ENCODE data around the gene TYW3.
"Not testable (repeated sequence)": the region's sequence is repeated elsewhere in the genome, so short reads cannot be mapped to it uniquely, and the experiment has no call there.

The TYW3 gene

DNA sequence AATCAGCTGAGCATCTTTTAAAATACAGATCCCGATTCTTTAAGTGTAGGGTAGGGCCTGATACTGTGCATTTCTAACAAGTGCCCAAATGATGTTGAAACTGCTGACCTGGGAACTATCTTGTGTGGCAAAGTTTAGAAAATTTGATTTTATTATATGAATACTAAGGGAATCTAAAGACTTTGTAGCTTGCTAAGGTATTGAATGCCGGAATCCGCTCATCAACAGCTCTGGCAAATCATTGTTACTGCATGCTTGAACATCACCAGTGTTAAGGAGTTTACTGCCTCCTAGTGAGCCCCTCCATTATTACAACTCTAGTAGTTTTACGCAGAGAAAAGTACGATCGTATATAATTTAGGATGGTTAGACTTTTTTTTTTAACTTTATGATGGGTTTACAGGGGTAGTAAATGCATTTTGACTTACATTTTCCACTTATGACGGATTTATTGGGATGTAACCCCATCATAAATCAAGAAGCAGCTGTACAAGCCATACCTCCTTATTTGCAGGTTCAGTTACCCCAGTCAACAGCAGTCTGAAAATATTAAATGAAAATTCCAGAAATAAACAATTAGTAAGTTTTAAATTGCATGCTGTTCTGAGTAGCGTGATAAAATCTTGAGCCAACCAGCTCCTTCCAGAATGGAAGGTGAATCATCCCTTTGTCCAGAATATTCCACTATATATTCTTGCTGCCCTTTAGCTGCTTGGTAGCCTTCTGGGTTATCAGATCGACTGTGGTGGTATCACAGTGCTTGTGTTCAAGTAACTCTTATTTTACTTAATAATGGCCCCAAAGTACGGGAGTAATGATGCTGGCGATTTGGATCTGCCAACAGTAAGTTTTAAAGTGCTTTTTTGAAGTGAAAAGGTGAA lies 892 bp downstream of the TYW3 start:
- peak overlapping the region; percentile 74 for H3K9ac ChIP-seq (ENCODE audit: low read length)
- peaks cover 10% of the 10 kb centered on the region for H3K36me3 ChIP-seq (ENCODE audit: control insufficient read depth, insufficient read depth, low read length)
- H3K4me1 ChIP-seq (ENCODE audit: control insufficient read depth, insufficient read depth, low read length): peaks cover 27% of the 10 kb centered on the region
- H3K27ac ChIP-seq (ENCODE audit: low read depth, low read length): peak overlapping the region; percentile 93
- H3K27me3 ChIP-seq (ENCODE audit: control insufficient read depth, insufficient read depth, low read length): no peaks in the 10 kb centered on the region
- H3K4me3 ChIP-seq (ENCODE audit: low read length): peak overlapping the region; percentile 98

DNA sequence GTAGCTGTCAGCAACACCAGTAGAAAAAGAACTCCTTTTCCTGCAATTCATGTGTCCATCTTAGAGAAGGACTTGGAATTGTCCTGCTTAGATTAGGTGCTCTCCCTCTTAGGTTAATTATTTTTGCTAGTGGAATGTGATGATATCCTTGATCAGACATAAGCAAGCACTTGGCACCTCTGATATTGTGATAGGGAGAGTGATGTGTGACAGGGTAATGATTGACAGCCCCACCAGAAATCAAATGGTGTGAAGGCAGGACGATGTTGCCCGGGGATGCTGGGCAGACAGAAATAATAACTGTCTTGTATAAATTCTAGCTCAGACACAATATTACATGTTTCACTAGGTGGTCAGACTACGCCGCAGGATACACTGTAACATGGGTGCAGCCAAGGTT lies 4.4 kb downstream of the TYW3 start:
- peaks cover 10% of the 10 kb centered on the region for H3K36me3 ChIP-seq (ENCODE audit: control insufficient read depth, insufficient read depth, low read length)
- no peak overlapping the region for H3K4me3 ChIP-seq (ENCODE audit: low read length)
- no peaks in the 10 kb centered on the region for H3K27me3 ChIP-seq (ENCODE audit: control insufficient read depth, insufficient read depth, low read length)
- no peak overlapping the region for H3K27ac ChIP-seq (ENCODE audit: low read depth, low read length)
- H3K9ac ChIP-seq (ENCODE audit: low read length): no peak overlapping the region
- H3K4me1 ChIP-seq (ENCODE audit: control insufficient read depth, insufficient read depth, low read length): peaks cover 11% of the 10 kb centered on the region

DNA sequence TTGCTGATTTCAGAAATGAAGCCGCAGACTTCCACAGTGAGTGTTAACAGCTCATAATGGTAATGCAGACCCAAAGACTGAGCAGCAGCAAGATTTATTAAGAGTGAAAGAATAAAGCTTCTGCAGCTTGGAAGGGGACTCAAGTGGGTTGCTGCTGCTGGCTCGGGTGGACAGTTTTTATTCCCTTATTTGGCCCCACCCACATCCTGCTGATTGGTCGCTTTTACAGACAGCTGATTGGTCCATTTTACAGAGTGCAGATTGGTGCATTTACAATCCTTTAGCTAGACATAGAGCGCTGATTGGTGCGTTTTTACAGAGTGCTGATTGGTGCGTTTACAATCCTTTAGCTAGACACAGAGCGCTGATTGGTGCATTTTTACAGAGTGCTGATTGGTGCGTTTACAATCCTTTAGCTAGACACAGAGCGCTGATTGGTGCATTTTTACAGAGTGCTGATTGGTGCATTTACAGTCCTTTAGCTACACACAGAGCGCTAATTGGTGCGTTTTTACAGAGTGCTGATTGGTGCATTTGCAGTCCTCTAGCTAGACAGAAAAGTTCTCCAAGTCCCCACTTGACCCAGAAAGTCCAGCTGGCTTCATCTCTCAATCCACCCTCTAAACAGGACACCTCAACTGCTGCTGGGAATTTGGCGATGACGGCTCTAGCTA lies 7.5 kb downstream of the TYW3 start:
- H3K27ac ChIP-seq (ENCODE audit: low read depth, low read length): not testable (repeated sequence)

DNA sequence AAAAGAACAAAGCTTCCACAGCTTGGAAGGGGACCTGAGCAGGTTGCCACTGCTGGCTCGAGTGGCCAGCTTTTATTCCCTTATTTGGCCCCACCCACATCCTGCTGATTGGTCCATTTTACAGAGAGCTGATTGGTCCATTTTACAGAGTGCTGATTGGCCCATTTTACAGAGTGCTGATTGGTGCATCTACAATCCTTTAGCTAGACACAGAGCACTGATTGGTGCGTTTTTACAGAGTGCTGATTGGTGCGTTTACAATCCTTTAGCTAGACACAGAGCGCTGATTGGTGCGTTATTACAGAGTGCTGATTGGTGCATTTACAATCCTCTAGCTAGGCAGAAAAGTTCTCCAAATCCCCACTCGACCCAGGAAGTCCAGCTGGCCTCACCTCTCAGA lies 12.3 kb downstream of the TYW3 start:
- H3K27ac ChIP-seq (ENCODE audit: low read depth, low read length); H3K27me3 ChIP-seq (ENCODE audit: control insufficient read depth, insufficient read depth, low read length); H3K4me3 ChIP-seq (ENCODE audit: low read length); H3K36me3 ChIP-seq (ENCODE audit: control insufficient read depth, insufficient read depth, low read length); H3K9ac ChIP-seq (ENCODE audit: low read length); H3K4me1 ChIP-seq (ENCODE audit: control insufficient read depth, insufficient read depth, low read length): not testable (repeated sequence)

More for the DNA sequence above, 7.5 kb downstream of the TYW3 start:
- H3K27me3 ChIP-seq (ENCODE audit: control insufficient read depth, insufficient read depth, low read length); H3K9ac ChIP-seq (ENCODE audit: low read length); H3K4me1 ChIP-seq (ENCODE audit: control insufficient read depth, insufficient read depth, low read length); H3K36me3 ChIP-seq (ENCODE audit: control insufficient read depth, insufficient read depth, low read length); H3K4me3 ChIP-seq (ENCODE audit: low read length): not testable (repeated sequence)

- no peaks in the 10 kb centered on the region for H3K27me3 ChIP-seq (ENCODE audit: control insufficient read depth, insufficient read depth, low read length)
- H3K9ac ChIP-seq (ENCODE audit: low read length): no peak overlapping the region
- H3K27ac ChIP-seq (ENCODE audit: low read depth, low read length): no peak overlapping the region
- H3K4me1 ChIP-seq (ENCODE audit: control insufficient read depth, insufficient read depth, low read length): no peaks in the 10 kb centered on the region
- H3K4me3 ChIP-seq (ENCODE audit: low read length): no peak overlapping the region
- H3K36me3 ChIP-seq (ENCODE audit: control insufficient read depth, insufficient read depth, low read length): peaks cover 13% of the 10 kb centered on the region
Measured at GRCh38 chr1:74748960-74749359, 16.0 kb downstream of the TYW3 start.

- Histone ChIP-seq H3K27ac (ENCODE audit: low read depth, low read length) (no peak overlapping the region), H3K9ac (ENCODE audit: low read length) (no peak overlapping the region), H3K36me3 (ENCODE audit: control insufficient read depth, insufficient read depth, low read length) (peaks cover 13% of the 10 kb centered on the region), H3K27me3 (ENCODE audit: control insufficient read depth, insufficient read depth, low read length) (no peaks in the 10 kb centered on the region), H3K4me3 (ENCODE audit: low read length) (no peak overlapping the region), H3K4me1 (ENCODE audit: control insufficient read depth, insufficient read depth, low read length) (no peaks in the 10 kb centered on the region)
Measured at GRCh38 chr1:74753104-74753503, 20.2 kb downstream of the TYW3 start.

DNA sequence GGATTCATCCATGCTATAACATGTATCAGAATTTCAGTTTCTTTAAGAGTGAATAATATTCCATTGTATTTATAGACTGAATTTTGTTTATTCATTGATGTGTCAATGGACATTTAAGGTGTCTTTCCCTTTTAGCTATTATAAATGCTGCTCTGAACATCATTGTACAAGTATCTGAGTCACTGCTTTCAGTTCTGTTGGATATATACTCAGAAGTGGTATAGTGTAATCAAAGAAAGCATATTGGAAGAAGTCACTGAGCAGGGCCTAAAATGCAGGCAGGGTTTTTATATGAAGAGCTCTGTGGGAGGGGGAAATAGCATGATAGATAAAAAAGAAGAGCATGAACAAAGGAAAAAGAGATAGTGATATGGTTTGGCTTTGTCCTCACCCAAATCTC lies 22.5 kb downstream of the TYW3 start:
- Histone ChIP-seq H3K27me3 (ENCODE audit: control insufficient read depth, insufficient read depth, low read length) (no peaks in the 10 kb centered on the region), H3K4me1 (ENCODE audit: control insufficient read depth, insufficient read depth, low read length) (no peaks in the 10 kb centered on the region), H3K4me3 (ENCODE audit: low read length) (no peak overlapping the region), H3K9ac (ENCODE audit: low read length) (no peak overlapping the region), H3K36me3 (ENCODE audit: control insufficient read depth, insufficient read depth, low read length) (peaks cover 9% of the 10 kb centered on the region), H3K27ac (ENCODE audit: low read depth, low read length) (no peak overlapping the region)

GRCh38 chr1:74756650-74757049 lies 23.7 kb downstream of the TYW3 start:
- peaks cover 10% of the 10 kb centered on the region for H3K36me3 ChIP-seq (ENCODE audit: control insufficient read depth, insufficient read depth, low read length)
- H3K27me3 ChIP-seq (ENCODE audit: control insufficient read depth, insufficient read depth, low read length); H3K4me3 ChIP-seq (ENCODE audit: low read length); H3K27ac ChIP-seq (ENCODE audit: low read depth, low read length); H3K9ac ChIP-seq (ENCODE audit: low read length); H3K4me1 ChIP-seq (ENCODE audit: control insufficient read depth, insufficient read depth, low read length): not testable (repeated sequence)

DNA sequence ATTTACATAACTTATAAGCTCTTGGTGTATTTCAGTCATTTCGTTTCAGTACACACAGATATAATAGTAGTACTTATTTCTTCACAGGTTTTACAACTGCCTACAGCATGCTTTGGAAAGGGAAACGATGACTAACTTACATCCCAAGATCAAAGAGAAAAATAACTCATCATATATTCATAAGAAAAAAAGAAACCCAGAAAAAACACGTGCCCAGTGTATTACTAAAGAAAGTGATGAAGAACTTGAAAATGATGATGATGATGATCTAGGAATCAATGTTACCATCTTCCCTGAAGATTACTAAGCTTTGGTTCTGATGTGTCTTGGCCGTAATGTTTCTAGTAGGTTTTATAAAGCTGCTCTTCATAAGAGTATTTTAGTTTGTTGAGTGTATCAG lies 30.9 kb downstream of the TYW3 start:
- H3K36me3 ChIP-seq (ENCODE audit: control insufficient read depth, insufficient read depth, low read length): peaks cover 7% of the 10 kb centered on the region
- H3K9ac ChIP-seq (ENCODE audit: low read length): no peak overlapping the region
- H3K27me3 ChIP-seq (ENCODE audit: control insufficient read depth, insufficient read depth, low read length): no peaks in the 10 kb centered on the region
- H3K27ac ChIP-seq (ENCODE audit: low read depth, low read length): no peak overlapping the region
- no peaks in the 10 kb centered on the region for H3K4me1 ChIP-seq (ENCODE audit: control insufficient read depth, insufficient read depth, low read length)
- no peak overlapping the region for H3K4me3 ChIP-seq (ENCODE audit: low read length)

- Histone ChIP-seq H3K4me3 (ENCODE audit: low read length) (no peak overlapping the region), H3K27ac (ENCODE audit: low read depth, low read length) (no peak overlapping the region), H3K9ac (ENCODE audit: low read length) (no peak overlapping the region), H3K27me3 (ENCODE audit: control insufficient read depth, insufficient read depth, low read length) (no peaks in the 10 kb centered on the region), H3K4me1 (ENCODE audit: control insufficient read depth, insufficient read depth, low read length) (no peaks in the 10 kb centered on the region), H3K36me3 (ENCODE audit: control insufficient read depth, insufficient read depth, low read length) (peaks cover 5% of the 10 kb centered on the region)
Measured at GRCh38 chr1:74766579-74766978, 33.6 kb downstream of the TYW3 start.

DNA sequence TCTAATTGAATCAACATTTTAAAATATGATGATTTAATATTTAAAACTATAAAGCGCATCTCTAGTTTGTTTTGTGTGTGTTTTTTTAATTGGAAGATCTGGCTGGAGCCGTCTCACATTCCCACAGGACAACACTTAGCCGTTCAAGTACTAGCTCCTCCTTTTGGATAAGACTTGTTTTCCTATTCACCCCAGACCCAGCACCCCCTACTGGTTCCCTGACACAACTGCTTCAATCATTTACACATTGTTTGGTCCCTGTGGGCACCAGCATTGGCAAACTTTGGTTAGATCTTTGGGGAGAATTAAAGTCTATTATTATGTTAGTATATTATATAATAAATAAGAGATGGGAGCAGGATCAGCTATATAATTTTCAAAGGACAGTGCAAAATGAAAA lies 34.5 kb downstream of the TYW3 start:
- H3K36me3 ChIP-seq (ENCODE audit: control insufficient read depth, insufficient read depth, low read length): no peaks in the 10 kb centered on the region
- H3K4me3 ChIP-seq (ENCODE audit: low read length): no peak overlapping the region
- no peaks in the 10 kb centered on the region for H3K4me1 ChIP-seq (ENCODE audit: control insufficient read depth, insufficient read depth, low read length)
- H3K27me3 ChIP-seq (ENCODE audit: control insufficient read depth, insufficient read depth, low read length): no peaks in the 10 kb centered on the region
- H3K9ac ChIP-seq (ENCODE audit: low read length): no peak overlapping the region
- H3K27ac ChIP-seq (ENCODE audit: low read depth, low read length): no peak overlapping the region

- Histone ChIP-seq H3K27ac (ENCODE audit: low read depth, low read length) (no peak overlapping the region), H3K4me3 (ENCODE audit: low read length) (no peak overlapping the region), H3K36me3 (ENCODE audit: control insufficient read depth, insufficient read depth, low read length) (no peaks in the 10 kb centered on the region), H3K27me3 (ENCODE audit: control insufficient read depth, insufficient read depth, low read length) (no peaks in the 10 kb centered on the region), H3K4me1 (ENCODE audit: control insufficient read depth, insufficient read depth, low read length) (no peaks in the 10 kb centered on the region), H3K9ac (ENCODE audit: low read length) (no peak overlapping the region)
Measured at GRCh38 chr1:74771913-74772515, 39.1 kb downstream of the TYW3 start.

All from rectal smooth muscle tissue (tissue), 1 donor.